Ascending aorta (tissue), 2 donors: ENCODE data around the gene UBR3. TPM values are rescaled to one million over a fixed set of nuclear protein-coding genes. Genes with fewer than 3 reads are reported as not detected.

ENCODE experiments used
- DNase-seq, 2 donors: peaks; one replicate each; pipeline ENCODE4 v3.0.0-alpha.2; 2019; ENCODE audit warnings: low spot score in 2 of 2
- H3K27ac ChIP-seq, 2 donors: fragments of 200-600 bp; sonication (generic); one replicate each; pipeline ENCODE4 v1.5.1; 2016 to 2017; ENCODE audit warnings: mild to moderate bottlenecking in 1 of 2
- H3K27me3 ChIP-seq: fragments of 200-600 bp; sonication (generic); one replicate; pipeline ENCODE4 v1.5.1; 2017
- H3K36me3 ChIP-seq, 2 donors: fragments of 200-600 bp; sonication (generic); one replicate each; pipeline ENCODE4 v1.5.1; 2016
- H3K4me1 ChIP-seq, 2 donors: fragments of 200-600 bp; sonication (generic); one replicate each; pipeline ENCODE4 v1.5.1; 2016 to 2017; ENCODE audit warnings: mild to moderate bottlenecking in 1 of 2
- H3K4me3 ChIP-seq, 2 donors: fragments of 200-600 bp; sonication (generic); one replicate each; pipeline ENCODE4 v1.5.1; 2016 to 2017; ENCODE audit warnings: mild to moderate bottlenecking in 1 of 2
- H3K9me3 ChIP-seq, 2 donors: fragments of 200-600 bp; sonication (generic); one replicate each; pipeline ENCODE4 v1.5.1; 2016
- CTCF ChIP-seq, 3 experiments: fragments of 200-600 bp in 2 of 3; fragments of 450-650 bp in 1 of 3; sonication (generic) in 2 of 3; IDR thresholded peaks; one replicate each; pipeline ENCODE4 v1.5.1; 2016 to 2019; ENCODE audit warnings: antibody characterized with exemption in 3 of 3, mild to moderate bottlenecking in 1 of 3, moderate library complexity in 1 of 3
- intact Hi-C: fragments of 100-400 bp; cut with DNase I; formaldehyde crosslinking; loops from one replicate; pipeline ENCODE4 v1.15.1; 2023
- total RNA-seq: library from RNA; depleted of rRNA; stranded (reverse); fragments of >200 nt; gene quantifications from one replicate; pipeline ENCODE4 v1.1.0, GENCODE V29; 2016

The UBR3 gene
- total RNA-seq, 1 donor from 2014 or later = 37.7 TPM

- intact Hi-C loops = no loop called here
- Histone ChIP-seq H3K27ac (no peak overlapping the region), H3K4me1 (no peaks in the 10 kb centered on the region), H3K36me3 (peaks cover 18 to 35% of the 10 kb centered on the region in 2 donors), H3K4me3 (no peak overlapping the region), H3K9me3 (no peaks in the 10 kb centered on the region), H3K27me3 (no peaks in the 10 kb centered on the region)
- TF ChIP-seq CTCF (IDR thresholded peaks at IDR 0.05) = no peak
- no peak for DNase-seq
Measured at GRCh38 chr2:169999054-169999453, 171.8 kb downstream of the UBR3 start.

GRCh38 chr2:170002096-170002495 is 174.8 kb downstream of the UBR3 start:
- peaks cover 20 to 40% of the 10 kb centered on the region in 2 donors for H3K36me3 ChIP-seq
- TF ChIP-seq CTCF (IDR thresholded peaks at IDR 0.05) = no peak
- intact Hi-C loops = no loop called here

DNA sequence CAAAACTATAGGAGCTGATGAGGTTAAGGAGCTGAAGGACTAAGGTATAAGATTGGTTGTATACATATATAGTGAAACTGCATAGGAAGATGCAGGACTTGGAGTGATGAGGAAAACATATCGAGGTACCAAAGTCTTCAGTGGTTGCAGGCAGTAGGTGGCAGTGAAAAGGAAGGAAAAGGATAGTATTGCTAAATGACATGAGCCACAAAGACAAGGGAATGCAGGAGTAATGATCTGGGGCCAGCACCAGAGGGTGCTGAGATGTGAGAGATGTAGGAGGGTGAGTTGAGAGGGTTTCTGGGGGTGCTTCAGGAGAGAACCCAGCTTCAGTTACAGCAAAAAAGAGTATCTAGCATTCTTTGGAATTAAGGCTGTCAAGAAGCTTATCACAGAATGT is 178.4 kb downstream of the UBR3 start:
- no peaks in the 10 kb centered on the region for H3K27me3 ChIP-seq
- H3K9me3 ChIP-seq = no peaks in the 10 kb centered on the region
- no peaks in the 10 kb centered on the region for H3K4me1 ChIP-seq
- H3K27ac ChIP-seq = no peak overlapping the region
- no peak for TF ChIP-seq CTCF (IDR thresholded peaks at IDR 0.05)
- intact Hi-C loops = no loop called here
- no peak for DNase-seq
- no peak overlapping the region for H3K4me3 ChIP-seq
- peaks cover 22 to 49% of the 10 kb centered on the region in 2 donors for H3K36me3 ChIP-seq

More at GRCh38 chr2:170002096-170002495, 174.8 kb downstream of the UBR3 start:
- no peak for DNase-seq
- Histone ChIP-seq H3K9me3 (no peaks in the 10 kb centered on the region), H3K27ac (no peak overlapping the region), H3K4me1 (no peaks in the 10 kb centered on the region), H3K4me3 (no peak overlapping the region), H3K27me3 (no peaks in the 10 kb centered on the region)

- intact Hi-C loops = no loop called here
- no peak for TF ChIP-seq CTCF (IDR thresholded peaks at IDR 0.05)
- H3K36me3 ChIP-seq = peaks cover 16 to 43% of the 10 kb centered on the region in 2 donors
Measured at GRCh38 chr2:170006587-170007325, 179.5 kb downstream of the UBR3 start.

GRCh38 chr2:170009209-170009608 is 182.0 kb downstream of the UBR3 start:
- intact Hi-C loops = no loop called here
- Histone ChIP-seq H3K27ac (no peak overlapping the region), H3K4me3 (no peak overlapping the region), H3K27me3 (no peaks in the 10 kb centered on the region), H3K9me3 (no peaks in the 10 kb centered on the region), H3K36me3 (peaks cover 7 to 23% of the 10 kb centered on the region in 2 donors), H3K4me1 (no peaks in the 10 kb centered on the region)
- no peak for TF ChIP-seq CTCF (IDR thresholded peaks at IDR 0.05)
- no peak for DNase-seq

More at GRCh38 chr2:170006587-170007325, 179.5 kb downstream of the UBR3 start:
- DNase-seq = no peak
- Histone ChIP-seq H3K9me3 (no peaks in the 10 kb centered on the region), H3K4me3 (no peak overlapping the region), H3K4me1 (no peaks in the 10 kb centered on the region), H3K27me3 (no peaks in the 10 kb centered on the region), H3K27ac (no peak overlapping the region)
